Effector memory CD8-positive, alpha-beta T cell (primary cell): ENCODE data around the gene POU6F1.
"Not testable (repeated sequence)": the region's sequence is repeated elsewhere in the genome, so short reads cannot be mapped to it uniquely, and the experiment has no call there.

ENCODE experiments used
- ATAC-seq: fragments of 150-1000 bp; cut with Tn5 transposase; replicated peaks from 2 replicates; pipeline ENCODE4 v1.10.0; 2021; ENCODE audit warnings: mild to moderate bottlenecking, moderate library complexity
- DNase-seq, 3 experiments: peaks; one replicate each; pipeline ENCODE4 v3.0.0; 2021
- H3K27ac Mint-ChIP-seq, 2 donors: one replicate each; pipeline ENCODE4 v1.8.0; 2022; ENCODE audit warnings: mild to moderate bottlenecking in 2 of 2, mixed read lengths in 2 of 2, moderate library complexity in 2 of 2
- H3K27me3 Mint-ChIP-seq, 2 donors: one replicate each; pipeline ENCODE4 v1.8.0; 2022; ENCODE audit warnings: mixed read lengths in 2 of 2
- H3K36me3 Mint-ChIP-seq: one replicate; pipeline ENCODE4 v1.8.0; 2022; ENCODE audit warnings: mild to moderate bottlenecking, moderate library complexity, mixed read lengths; ENCODE audit not compliant: insufficient read depth
- H3K4me1 Mint-ChIP-seq, 2 donors: one replicate each; pipeline ENCODE4 v1.8.0; 2022; ENCODE audit warnings: low read depth in 2 of 2, mixed read lengths in 2 of 2
- H3K4me3 Mint-ChIP-seq, 2 donors: one replicate each; pipeline ENCODE4 v1.8.0; 2022; ENCODE audit warnings: mild to moderate bottlenecking in 2 of 2, mixed read lengths in 2 of 2, moderate library complexity in 2 of 2
- H3K9me3 Mint-ChIP-seq, 2 donors: one replicate each; pipeline ENCODE4 v1.8.0; 2022; ENCODE audit warnings: mixed read lengths in 2 of 2

POU6F1 gene

DNA sequence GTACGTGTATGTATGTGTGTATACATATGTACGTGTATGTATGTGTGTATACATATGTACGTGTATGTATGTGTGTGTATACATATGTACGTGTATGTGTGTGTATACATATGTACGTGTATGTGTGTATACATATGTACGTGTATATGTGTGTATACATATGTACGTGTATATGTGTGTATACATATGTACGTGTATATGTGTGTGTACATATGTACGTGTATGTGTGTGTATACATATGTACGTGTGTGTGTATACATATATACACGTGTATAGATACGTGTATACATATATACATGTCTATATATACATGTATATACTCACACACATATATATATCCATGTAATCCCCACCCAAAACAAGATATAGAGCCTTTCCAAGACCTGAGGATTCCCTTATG lies 2.0 kb upstream of the POU6F1 start:
- H3K4me3 Mint-ChIP-seq, H3K27ac Mint-ChIP-seq: not testable (repeated sequence)

DNA sequence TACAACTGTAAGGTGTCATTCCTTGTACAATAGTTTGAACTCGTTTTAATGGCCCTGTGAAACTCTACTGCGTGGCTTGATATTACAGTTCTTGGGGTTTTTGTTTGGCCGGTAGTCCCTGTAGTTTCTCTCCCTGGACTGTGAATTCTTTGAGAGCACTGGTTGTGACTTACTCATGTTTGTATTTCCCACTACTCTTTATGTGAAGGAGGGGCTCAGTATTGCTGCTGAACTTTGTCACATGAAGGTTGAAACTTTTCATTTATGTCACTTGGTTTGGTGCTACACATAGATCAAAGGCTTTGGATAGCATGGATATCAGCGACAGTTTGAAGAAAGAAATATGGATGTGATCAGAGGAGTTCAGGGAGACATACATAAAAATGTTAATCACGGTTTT lies 1.5 kb upstream of the POU6F1 start:
- DNase-seq (no peak), ATAC-seq (no peak)
- Mint-ChIP-seq H3K27me3 (no peaks in the 10 kb centered on the region), H3K36me3 (peaks cover 3% of the 10 kb centered on the region), H3K9me3 (no peaks in the 10 kb centered on the region), H3K4me3 (peak overlapping the region; percentile 92 to 97), H3K27ac (peak overlapping the region in 1 of 2 donors; percentile 98), H3K4me1 (peaks cover 10 to 20% of the 10 kb centered on the region in 2 donors)

More for the DNA sequence above, 2.0 kb upstream of the POU6F1 start:
- H3K4me1 Mint-ChIP-seq, result peaks cover 10 to 20% of the 10 kb centered on the region in 2 donors
- not testable (repeated sequence) for H3K36me3 Mint-ChIP-seq, H3K27me3 Mint-ChIP-seq, H3K9me3 Mint-ChIP-seq, DNase-seq, ATAC-seq

DNA sequence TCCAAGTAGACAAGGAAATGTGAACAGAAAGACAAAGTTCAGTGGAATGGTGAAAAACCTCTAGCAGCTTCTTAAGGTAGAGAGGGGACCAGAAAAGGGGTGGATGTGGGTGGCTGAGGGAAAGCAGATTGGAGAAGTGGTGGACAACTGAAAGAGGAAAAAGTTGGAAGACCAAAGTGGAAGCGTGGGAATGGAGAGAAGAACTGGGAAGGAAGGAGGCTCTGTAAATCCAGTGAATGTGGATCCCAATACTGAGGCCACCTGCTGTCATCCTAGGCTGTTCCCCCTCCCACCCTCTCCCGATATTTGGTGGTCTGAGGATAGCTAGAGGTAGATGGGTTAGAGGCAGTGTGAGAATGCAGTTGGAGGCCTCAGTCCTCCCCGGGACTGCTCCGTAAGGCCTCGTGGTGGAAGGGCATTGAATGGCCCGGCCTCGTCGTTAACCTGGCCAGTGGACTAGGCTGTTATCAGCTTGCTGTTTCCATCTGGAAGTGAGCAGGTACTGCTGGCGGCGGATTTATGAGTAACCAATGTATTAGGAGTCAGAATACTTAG lies 822 bp upstream of the POU6F1 start:
- ATAC-seq (no peak), DNase-seq (no peak)
- Mint-ChIP-seq H3K4me1 (peaks cover 10 to 20% of the 10 kb centered on the region in 2 donors), H3K9me3 (no peaks in the 10 kb centered on the region), H3K36me3 (peaks cover 3% of the 10 kb centered on the region), H3K27me3 (no peaks in the 10 kb centered on the region), H3K4me3 (peak overlapping the region; percentile 92 to 97), H3K27ac (peak overlapping the region; percentile 98 to 99)

DNA sequence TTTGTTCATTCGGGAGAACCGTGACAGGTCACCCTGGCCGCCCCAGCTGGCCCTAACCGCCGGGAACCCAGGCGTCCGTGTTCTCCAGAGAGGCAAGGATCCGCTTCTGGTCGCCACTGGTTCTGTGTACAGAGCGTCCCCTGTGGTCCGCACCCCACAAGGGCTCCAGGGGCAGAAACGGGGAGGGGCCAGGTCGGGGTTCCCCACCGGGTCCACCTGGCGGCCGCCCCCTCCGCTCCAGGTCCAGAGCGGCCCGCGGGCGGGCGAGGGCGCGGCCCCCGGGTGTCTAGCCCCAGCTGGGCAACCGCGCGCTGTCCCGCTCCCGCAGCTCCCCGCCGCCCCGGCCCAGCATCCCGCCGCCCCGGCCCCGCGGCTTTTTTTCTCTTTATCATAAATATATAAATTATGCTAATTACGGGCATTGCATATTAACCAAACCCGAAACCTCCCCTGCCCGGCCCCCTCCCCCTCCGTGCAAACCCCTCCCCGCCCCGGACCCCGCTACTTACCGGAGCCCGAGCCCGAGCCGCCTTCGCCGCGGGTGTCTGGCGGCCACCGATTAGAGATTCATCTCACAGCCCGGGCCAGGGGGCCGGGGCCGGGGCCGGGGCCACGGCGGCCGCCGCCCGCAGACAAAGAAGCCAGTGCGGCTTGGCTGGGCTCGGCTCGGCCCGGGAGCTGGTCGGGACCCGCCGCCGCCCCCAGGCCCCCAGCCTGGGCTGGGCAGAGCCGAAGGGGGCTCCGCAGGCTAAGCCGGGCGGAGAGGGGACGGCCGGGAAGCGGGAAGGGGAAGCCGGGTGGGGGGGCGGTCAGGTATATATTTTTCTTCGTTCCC lies 512 bp downstream of the POU6F1 start:
- DNase-seq, result peak; percentile 36 to 42 (median 39)
- ATAC-seq, result peak; percentile 59
- Mint-ChIP-seq H3K27ac (peak overlapping the region; percentile 98 to 99), H3K4me1 (peaks cover 10 to 17% of the 10 kb centered on the region in 2 donors), H3K9me3 (no peaks in the 10 kb centered on the region), H3K27me3 (no peaks in the 10 kb centered on the region), H3K4me3 (peak overlapping the region; percentile 92 to 97), H3K36me3 (peaks cover 3% of the 10 kb centered on the region)

DNA sequence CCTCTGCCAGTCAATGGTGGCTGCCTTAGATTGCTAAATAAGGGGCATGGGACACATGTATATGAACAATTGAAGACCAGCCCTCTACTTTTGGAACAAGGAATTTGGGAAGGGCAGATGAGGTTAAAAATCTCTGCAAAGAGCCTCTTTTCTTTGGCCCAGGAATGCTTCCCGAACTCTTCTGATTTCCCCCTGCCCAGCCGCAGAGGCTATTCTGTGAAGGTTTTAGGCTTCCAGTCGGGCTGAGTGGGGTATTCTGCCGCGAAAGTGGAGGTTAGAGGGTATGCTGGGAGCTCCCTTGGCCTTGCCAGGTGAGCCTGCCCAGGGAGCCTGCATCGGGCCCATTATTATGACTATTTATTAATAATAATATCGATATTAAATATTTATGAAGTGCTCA lies 1.2 kb downstream of the POU6F1 start:
- ATAC-seq (no peak), DNase-seq (no peak)
- H3K36me3 Mint-ChIP-seq, result peaks cover 3% of the 10 kb centered on the region
- H3K4me3 Mint-ChIP-seq, result peak overlapping the region; percentile 66 to 69
- H3K27me3 Mint-ChIP-seq, result no peaks in the 10 kb centered on the region
- no peaks in the 10 kb centered on the region for H3K9me3 Mint-ChIP-seq
- H3K4me1 Mint-ChIP-seq, result peaks cover 10 to 16% of the 10 kb centered on the region in 2 donors
- H3K27ac Mint-ChIP-seq, result peak overlapping the region; percentile 65 to 69

DNA sequence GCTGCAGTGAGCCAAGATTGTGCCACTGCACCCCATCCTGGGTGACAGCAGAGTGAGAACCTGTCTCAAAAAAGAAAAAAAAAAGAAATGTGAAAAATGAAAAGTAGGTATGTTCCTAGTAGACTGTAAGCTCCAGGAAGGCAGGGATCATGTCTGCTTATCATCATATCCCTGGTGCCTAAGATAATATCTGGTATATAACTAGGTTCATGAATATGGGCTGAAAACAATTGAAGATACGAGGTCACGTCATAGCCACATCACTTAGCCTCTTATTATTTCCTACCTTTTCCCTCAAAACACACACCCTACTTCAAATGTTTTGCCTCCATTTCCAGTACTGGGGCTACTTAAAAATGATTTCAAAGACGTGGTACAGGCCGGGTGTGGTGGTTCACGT lies 3.0 kb downstream of the POU6F1 start:
- H3K4me3 Mint-ChIP-seq, result no peak overlapping the region
- H3K9me3 Mint-ChIP-seq, result no peaks in the 10 kb centered on the region
- H3K27ac Mint-ChIP-seq, result no peak overlapping the region

DNA sequence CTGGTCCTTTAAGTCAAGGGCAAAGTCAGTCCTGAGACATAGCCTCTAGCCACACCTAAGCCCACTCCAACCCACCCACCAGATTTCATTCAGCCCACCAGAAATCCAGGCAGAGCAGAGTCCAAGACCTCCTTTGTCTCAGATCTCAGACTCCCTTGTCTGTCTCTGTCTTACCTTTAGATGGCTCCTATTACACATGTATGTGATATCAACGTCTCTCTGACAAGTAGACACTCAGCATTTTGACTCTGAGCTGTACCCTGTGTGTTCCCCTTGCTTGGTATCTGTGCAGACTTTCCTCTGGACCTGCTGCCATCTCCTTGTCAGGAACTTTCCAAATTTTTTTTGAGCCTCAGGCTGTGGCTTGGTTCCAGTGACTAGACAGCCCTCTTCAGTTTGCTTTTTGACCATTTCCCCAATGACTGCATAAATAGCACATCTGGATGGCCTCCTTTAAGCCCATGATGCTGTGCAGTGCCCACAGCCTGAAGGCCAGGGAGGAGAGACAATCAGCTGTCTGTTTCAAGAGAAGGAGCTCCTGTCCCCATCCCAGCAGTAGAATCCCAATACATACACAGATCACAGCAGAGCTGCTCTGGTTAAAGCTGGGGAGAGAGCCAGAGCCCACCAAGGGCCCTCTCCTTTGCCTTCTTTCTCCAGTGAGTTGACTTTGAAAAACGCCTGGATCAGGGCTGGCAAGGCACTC lies 7.0 kb downstream of the POU6F1 start:
- no peak for DNase-seq
- ATAC-seq, result no peak
- Mint-ChIP-seq H3K27ac (peak overlapping the region in 1 of 2 donors; percentile 82), H3K4me3 (no peak overlapping the region), H3K27me3 (no peaks in the 10 kb centered on the region), H3K4me1 (peaks cover 0 to 2% of the 10 kb centered on the region in 2 donors), H3K9me3 (no peaks in the 10 kb centered on the region), H3K36me3 (peaks cover 4% of the 10 kb centered on the region)

More for the DNA sequence above, 3.0 kb downstream of the POU6F1 start:
- Mint-ChIP-seq H3K4me1 (peaks cover 10 to 16% of the 10 kb centered on the region in 2 donors), H3K36me3 (peaks cover 3% of the 10 kb centered on the region), H3K27me3 (no peaks in the 10 kb centered on the region)
- DNase-seq, result no peak
- ATAC-seq, result no peak

DNA sequence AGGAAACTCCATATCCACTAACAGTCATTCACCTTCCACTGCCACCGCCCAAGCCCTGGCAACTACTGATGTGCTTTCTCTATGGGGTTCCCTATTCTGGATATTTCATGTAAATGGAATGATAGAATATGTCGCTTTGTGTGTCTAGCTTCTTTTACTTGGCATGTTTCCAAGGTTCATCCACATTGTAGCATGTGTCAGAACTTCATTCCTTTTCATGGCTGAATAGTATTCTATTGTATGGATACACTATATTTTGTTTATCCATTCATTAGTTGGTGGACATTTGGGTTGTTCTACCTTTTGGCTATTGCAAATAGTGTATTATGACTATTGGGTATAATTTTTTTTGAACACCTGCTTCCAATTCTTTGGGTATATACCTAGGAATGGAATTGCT lies 8.6 kb downstream of the POU6F1 start:
- Mint-ChIP-seq H3K9me3 (no peaks in the 10 kb centered on the region), H3K27me3 (no peaks in the 10 kb centered on the region), H3K36me3 (peaks cover 4% of the 10 kb centered on the region), H3K4me3 (no peak overlapping the region), H3K27ac (no peak overlapping the region), H3K4me1 (no peaks in the 10 kb centered on the region)
- DNase-seq (no peak), ATAC-seq (no peak)

DNA sequence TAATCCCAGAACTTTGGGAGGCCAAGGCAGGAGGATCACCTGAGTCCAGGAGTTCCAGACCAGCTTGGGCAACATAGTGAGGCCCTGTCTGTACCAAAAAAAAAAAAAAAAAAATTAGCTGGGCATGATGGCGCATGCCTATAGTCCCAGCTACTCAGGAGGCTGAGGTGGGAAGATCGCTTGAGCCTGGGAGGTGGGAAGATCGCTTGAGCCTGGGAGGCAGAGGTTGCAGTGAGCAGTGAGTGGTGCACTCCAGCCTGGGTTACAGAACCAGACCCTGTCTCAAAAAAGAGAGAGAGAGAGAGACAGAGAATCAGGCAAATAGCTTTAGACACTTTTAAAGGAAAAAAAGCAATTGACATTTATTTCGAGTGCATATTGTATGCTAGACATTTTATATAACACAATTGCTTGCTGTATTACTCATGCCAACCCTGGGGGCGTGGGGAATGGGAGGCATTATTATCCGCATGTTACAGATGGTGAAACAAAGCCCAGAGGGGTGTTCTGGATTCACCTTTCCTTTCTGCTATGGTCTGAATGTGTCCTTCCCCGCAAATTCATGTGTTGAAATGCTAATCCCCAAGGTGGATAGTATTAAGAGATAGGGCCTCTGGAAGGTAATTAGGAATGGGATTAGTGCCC lies 9.7 kb downstream of the POU6F1 start:
- Mint-ChIP-seq H3K27me3 (no peaks in the 10 kb centered on the region), H3K4me1 (no peaks in the 10 kb centered on the region), H3K4me3 (no peak overlapping the region), H3K36me3 (peaks cover 4% of the 10 kb centered on the region), H3K27ac (peak overlapping the region in 1 of 2 donors; percentile 49), H3K9me3 (no peaks in the 10 kb centered on the region)
- no peak for ATAC-seq
- DNase-seq, result no peak

DNA sequence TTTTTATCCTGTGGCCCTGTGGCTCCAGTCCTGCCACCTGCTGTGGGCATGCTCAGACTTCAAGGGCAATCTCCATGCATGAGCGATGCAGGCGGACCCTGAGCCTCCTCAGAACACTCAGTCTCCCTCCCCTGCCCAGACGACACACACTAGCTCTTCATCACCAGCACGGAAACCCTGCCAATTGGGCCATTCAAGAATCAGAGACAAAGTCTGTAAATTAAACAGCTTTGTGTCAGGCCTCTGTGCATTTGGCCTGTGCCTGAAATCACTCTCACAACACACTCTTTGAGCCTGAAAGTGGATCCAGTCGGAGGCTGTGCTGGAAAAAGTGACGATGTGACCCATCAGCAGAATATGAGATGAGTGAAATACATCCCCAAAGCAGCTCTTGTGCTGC lies 12.5 kb downstream of the POU6F1 start:
- H3K4me3 Mint-ChIP-seq, result no peak overlapping the region
- peak overlapping the region in 1 of 2 donors; percentile 69 for H3K27ac Mint-ChIP-seq
- H3K4me1 Mint-ChIP-seq, result no peaks in the 10 kb centered on the region
- H3K36me3 Mint-ChIP-seq, result peaks cover 6% of the 10 kb centered on the region
- DNase-seq (no peak), ATAC-seq (no peak)
- H3K9me3 Mint-ChIP-seq, result no peaks in the 10 kb centered on the region
- no peaks in the 10 kb centered on the region for H3K27me3 Mint-ChIP-seq

DNA sequence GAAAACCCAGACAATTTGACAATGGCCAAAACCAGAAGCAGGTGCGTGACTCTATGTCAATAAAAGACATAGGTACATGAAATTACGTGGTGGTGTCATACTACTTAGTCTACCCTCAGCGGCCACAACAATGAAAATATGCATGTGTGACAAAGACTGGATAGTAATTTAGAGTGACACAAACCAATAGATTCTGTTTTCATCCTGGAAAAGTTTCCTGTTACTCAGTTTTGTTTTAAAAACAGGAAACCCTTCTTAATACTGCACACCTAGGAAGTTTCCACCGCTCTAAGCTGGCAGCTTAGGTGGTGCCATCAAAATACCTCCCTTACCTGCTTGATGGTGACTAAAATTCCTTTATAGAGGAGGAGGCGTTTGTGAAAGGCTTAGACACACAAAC lies 15.1 kb downstream of the POU6F1 start:
- Mint-ChIP-seq H3K36me3 (peaks cover 3% of the 10 kb centered on the region), H3K9me3 (no peaks in the 10 kb centered on the region), H3K27me3 (no peaks in the 10 kb centered on the region), H3K4me1 (no peaks in the 10 kb centered on the region), H3K27ac (no peak overlapping the region), H3K4me3 (no peak overlapping the region)
- ATAC-seq (no peak), DNase-seq (no peak)

DNA sequence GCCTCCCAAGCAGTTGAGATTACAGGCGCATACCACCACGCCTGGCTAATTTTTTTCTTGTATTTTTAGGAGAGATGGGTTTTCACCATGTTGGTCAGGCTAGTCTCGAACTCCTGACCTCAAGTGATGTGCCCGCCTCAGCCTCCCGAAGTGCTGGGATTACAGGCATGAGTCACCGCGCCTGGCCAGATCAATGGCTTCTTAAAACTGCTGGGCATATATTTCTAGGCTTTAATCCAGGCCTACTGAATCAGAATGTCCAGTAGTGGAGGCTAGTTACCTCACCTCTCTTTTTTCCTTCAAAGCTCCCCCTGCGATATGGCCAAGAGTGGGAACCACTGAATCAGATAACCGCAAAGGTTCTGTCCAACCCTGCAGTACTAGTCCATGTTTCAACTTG lies 17.1 kb downstream of the POU6F1 start:
- H3K4me3 Mint-ChIP-seq, result no peak overlapping the region
- H3K36me3 Mint-ChIP-seq, result peaks cover 3% of the 10 kb centered on the region
- DNase-seq, result no peak
- H3K9me3 Mint-ChIP-seq, result no peaks in the 10 kb centered on the region
- no peak for ATAC-seq
- H3K4me1 Mint-ChIP-seq, result no peaks in the 10 kb centered on the region
- H3K27ac Mint-ChIP-seq, result peak overlapping the region in 1 of 2 donors; percentile 50
- H3K27me3 Mint-ChIP-seq, result no peaks in the 10 kb centered on the region

DNA sequence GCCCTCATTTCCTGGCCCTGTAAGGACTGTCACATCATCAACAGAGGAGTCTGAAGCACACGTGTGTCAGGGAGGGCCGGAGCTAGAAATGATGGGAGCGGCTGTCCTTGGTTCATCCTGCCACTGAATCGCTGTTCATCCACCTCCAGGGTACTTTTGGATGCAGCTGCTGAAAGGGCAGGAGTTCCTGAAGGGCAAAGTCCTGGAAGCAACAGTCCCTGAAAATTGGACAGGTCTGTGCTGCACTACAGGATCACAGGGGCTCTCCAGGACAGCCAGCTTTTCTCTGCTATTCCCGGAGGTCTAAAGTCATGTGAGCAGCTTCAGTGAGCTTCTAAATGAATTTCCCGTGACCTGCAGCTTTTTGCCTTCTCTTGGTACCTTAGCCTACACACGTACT lies 17.7 kb downstream of the POU6F1 start:
- DNase-seq (no peak), ATAC-seq (no peak)
- no peaks in the 10 kb centered on the region for H3K27me3 Mint-ChIP-seq
- H3K9me3 Mint-ChIP-seq, result no peaks in the 10 kb centered on the region
- H3K4me3 Mint-ChIP-seq, result no peak overlapping the region
- no peaks in the 10 kb centered on the region for H3K4me1 Mint-ChIP-seq
- peak overlapping the region in 1 of 2 donors; percentile 50 for H3K27ac Mint-ChIP-seq
- H3K36me3 Mint-ChIP-seq, result peaks cover 3% of the 10 kb centered on the region
